Hematopoietic multipotent progenitor cell treated with erythropoietin and hydrocortisone succinate and interleukin-3 and kit ligand, for 15 days (in vitro differentiated cells): Measurements from ENCODE around the gene FEM1A.
"Not testable (repeated sequence)": the region's sequence is repeated elsewhere in the genome, so short reads cannot be mapped to it uniquely, and the experiment has no call there.

Source experiments
- DNase-seq: peaks from one replicate; pipeline ENCODE4 v3.0.0-alpha.2; 2015; ENCODE audit warnings: low spot score

Gene FEM1A

DNA sequence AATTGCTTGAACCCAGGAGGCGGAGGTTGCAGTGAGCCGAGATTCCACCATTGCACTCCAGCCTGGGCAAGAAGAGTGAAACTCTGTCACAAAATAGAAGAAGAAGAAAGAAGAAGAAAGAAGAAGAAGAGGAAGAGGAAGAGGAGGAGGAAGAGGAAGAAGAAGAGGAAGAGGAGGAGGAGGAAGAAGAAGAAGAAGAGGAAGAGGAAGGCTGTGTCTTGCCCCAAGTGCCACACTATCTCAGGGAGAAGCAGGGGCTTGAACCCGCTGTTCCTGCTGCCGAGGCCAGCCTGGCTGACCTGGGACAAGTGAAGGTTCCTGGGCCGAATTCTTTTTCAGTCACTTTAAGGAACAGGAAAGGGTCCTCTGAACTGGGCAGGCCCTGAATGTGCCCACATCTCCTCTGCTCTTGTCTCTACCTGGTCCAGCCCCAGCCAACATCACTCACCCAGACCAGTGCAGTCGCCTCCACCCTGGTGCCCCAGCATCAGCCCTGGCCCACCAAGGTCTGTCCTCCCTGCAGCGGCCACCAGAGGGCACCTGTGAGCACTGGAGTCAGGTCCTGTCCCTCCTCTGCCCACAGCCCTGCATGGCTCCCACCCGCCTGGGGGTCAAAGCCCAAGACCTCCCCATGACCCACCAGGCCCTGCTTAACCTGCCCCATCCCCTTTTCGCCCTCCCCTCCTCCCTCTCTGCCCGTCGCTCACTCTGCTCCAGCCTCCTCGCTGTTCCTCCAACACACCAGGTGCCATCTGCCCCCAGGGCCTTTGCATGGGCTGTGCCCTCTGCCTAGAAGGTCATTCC, 20.0 kb downstream of the FEM1A start:
- DNase-seq, result peak; percentile 81

DNA sequence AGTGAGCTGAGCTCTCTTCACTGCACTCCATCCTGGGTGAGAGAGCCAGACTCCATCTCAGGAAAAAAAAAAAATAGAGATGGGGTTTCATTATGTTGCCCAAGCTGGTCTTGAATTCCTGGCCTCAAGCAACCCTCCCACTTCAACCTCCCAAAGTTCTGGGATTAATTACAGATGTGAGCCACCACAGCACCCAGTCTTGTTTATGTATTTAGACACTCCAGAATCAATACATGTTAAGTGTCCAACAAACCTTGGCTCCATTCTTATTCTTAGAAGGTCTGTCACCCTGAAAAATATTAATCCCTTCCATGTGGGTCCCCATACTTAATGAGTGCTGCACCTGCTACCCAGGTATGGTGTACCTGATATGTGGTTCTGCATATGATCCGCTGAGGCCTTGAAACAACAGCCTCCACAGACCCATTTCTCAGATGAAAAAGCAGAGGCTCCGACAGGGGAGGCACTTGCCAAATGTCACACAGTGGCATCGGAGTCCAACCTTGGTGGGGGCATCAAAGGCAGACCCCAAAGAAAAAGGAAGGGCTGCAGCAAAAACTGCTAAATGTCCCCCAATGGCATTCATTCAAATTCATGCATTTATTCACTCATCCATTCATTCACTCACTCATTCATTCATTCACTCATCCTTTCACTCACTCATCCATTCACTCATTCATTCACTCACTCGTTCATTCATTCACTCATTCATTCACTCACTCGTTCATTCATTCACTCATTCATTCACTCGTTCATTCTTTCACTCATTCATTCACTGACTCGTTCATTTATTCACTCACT, 23.3 kb downstream of the FEM1A start:
- DNase-seq, result no peak

DNA sequence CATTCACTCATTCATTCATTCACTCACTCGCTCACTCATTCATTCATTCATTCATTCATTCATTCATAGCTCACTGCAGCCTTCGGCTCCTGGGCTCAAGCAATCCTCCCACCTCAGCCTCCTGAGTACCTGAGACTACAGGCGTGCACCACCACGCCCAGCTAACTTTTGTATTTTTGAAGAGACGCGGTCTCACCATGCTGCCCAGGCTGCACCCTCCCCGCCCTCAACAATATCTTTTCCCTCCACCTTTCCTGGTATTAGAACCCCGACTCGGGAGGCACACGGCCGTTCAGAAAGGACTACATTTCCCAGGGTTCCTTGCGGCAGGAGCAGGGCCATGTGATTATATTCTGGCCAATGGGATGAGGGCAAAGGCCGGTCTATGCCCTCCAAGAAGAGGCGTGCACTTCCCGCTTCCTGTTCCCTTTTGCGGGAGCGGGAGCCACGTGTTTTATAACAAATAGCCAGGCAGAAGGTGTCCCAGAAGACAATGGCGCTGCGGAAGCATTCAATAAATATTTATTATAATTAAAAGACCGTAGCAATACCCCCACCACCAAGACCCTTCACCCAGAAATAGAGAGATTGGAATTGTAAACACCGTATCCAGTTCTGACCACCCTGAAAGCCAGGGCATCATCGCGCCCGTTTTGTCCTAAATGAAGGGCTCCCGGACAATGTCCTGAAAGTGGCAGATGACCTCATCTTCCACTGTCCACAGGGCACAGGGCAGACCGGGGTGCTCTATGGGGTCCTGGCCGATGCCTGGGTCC, 24.1 kb downstream of the FEM1A start:
- peak; percentile 87 for DNase-seq

DNA sequence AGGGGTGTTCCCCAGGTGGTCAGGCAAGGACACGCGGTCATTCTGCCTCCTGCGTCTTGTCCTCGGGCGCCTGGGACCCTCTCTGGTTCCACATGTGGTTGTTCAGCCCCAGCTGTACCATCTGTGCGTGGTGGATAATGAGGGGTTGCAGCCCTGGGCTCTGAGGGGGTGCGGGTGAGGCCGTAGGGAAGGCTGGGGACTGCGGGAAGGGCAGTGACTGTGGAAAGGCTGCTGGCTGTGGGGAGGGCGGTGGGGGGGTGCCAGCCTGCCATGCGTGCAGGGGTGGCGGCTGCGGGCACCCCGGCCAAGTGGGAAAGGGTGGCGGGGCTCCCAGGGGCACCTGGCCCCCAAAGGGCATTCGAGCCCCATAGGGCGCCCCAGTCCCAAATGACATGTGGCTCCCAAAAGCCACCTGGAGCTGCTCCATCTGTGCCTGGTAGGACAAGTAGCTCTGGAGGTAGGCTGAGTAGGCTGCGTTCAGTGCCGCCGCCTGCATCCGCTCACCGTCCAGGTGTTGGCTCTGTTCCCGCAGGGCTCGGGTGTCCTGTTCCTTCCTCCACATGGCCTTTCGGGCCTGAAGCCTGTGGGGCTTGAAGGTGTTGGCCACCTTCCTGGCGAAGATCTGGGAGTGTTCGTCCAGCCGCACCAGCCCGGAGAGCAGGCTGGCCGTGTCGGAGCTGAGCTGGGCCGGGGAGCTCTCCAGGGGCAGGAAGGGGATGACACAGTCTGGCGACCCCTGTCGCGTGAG, 24.8 kb downstream of the FEM1A start:
- DNase-seq, result no peak

DNA sequence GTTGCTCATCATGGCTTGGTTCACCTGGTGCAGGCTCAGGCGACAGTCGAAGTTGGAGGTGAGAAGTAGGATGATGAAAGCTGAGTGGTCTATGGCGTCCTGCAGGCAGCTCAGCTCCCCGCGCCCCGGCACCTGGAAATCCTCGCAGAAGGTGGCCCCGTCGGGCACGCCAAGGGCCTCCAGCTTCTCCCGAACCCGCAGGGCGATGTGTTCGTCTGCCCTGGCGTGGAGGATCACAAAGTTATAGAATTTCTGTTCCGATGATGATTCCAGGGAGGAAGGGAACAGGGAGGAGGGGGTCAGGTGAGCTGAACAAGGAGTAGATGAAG, 25.4 kb downstream of the FEM1A start:
- DNase-seq, result no peak

DNA sequence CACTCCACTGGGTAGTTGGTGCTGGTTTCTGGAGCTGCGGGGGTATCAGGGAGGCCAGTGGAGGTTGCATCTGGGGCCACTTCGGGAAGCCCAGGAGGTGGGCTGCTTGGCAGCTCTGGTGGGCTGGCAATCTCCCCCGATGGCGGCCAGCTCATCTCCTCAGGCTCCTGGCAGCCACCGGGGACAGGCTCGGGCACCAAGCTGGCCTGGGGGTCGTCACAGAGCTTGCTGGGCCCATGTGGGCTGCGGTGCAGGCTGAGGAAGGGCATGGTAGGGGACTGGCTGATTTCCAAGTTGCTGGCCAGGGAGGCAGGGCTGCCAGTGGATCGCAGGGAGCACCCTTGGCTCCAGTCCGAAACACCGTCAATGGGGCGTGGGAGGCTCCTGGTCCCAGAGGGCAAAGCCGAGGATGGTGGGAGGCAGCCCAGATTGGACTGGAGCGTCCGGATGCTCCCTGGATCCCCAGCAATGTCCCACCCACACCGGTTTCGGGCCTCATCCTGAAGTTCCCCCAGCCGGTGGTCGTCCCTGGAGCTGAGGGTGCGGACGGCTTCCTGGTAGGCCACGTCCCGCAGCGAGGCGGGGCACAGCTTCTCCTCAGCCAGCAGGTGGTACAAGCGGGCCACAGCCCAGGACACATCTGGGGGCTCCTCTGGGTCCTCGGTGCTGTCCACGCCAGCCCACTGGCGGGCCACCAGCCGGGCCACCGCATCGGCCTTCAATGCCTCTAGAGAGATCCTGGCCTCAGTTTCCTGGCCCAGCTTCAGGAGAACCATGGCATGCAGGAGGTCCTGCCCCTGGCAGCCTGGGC, 26.1 kb downstream of the FEM1A start:
- DNase-seq, result no peak

DNA sequence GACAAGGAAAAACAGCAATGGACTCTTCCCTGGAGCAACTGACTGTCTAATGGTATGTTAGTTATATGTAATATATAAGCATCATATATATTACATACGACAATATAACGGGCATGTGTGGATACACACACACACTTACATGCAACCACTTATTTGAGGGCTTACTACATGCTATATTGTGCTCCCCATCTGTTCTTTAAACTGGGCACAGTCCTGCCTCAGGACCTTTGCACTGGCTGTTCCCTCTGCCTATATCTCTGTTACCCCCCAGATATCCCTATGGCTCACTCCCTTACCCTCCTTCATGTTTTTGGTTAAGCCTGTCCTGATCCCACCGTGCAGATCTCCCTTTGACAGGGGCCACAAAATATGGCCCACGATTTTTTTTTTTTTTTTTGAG, 29.7 kb downstream of the FEM1A start:
- DNase-seq, result no peak

DNA sequence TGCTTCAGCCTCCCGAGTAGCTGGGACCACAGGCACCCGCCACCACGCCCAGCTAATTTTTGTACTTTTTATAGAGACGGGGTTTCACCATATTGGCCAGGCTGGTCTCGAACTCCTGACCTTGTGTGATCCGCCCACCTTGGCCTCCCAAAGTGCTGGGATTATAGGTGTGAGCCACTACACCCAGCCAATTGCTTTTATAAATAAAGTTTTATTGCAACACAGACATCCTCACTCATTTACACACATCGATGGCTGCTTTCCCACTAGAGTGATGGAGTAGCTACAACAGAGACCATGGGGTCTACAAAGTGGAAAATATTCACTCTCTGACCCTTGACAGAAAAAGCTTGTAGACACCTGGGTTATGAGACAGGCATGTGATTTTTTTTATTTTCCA, 30.8 kb downstream of the FEM1A start:
- DNase-seq, result not testable (repeated sequence)

DNA sequence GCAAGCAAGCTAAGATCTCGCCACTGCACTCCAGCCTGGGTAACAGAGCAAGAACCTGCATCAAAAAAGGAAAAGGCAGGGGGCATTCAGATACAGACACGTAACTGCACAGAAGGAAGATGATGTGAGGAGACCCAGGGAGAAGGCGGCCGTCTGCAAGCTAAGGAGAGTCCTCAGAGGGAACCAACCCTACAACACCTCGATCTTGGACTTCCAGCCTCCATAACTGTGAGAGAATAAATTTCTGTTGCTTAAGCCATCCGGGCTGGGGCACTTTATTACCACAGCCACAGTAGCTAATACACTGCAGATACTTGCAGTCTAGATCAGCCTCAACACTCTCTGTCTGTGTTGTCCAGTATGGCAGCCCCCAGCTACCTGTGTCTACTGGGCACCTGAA, 32.0 kb downstream of the FEM1A start:
- DNase-seq, result no peak

DNA sequence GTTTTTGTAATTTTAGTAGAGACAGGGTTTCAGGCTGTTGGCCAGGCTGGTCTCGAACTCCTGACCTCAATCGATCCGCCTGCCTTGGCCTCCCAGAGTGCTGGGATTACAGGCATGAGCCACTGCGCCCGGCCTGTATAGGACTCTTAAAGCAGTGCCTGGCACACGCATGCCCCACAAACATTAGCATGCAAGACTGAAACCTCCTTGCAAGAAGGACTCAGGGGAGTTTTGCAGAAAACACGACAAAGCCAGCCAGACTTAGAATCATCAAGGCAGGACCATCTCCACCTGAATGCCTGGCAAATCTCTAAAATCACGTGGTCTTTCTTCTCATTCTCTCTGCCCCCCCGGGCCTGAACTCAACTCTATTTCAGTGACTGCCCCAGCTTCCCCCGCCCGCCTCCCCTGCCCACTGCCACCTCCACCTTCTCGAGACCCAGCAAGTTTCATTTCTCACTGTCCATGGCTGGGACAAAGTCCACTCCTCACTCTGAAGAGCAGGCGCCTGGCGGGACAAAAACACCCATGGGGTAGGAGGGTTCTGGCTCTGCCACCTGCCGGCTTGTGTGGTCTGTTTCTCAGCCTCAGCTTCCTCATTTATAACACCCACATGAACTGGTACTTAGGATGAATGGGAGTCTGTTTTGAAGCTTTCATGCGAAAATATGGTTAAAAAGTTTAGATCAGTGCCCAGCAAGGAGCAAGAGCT, 37.6 kb downstream of the FEM1A start:
- no peak for DNase-seq

DNA sequence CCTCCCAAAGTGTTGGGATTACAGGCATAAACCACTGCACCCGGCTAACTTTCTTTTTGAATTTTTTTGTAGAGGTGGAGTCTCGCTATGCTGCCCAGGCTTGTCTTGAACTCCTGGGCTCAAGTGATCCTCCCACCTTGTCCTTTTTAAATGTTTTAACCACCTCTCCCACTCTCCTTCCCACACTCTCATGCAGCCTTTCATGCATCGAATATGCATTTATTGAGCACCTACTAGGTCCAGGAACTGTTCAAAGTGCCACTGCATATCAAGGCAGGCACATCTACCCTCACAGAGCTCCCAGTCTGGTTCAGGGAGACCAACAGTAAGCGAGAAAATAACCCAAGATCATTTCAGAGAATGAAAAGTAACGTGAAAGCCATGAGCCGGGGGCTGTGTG, 38.8 kb downstream of the FEM1A start:
- no peak for DNase-seq

DNA sequence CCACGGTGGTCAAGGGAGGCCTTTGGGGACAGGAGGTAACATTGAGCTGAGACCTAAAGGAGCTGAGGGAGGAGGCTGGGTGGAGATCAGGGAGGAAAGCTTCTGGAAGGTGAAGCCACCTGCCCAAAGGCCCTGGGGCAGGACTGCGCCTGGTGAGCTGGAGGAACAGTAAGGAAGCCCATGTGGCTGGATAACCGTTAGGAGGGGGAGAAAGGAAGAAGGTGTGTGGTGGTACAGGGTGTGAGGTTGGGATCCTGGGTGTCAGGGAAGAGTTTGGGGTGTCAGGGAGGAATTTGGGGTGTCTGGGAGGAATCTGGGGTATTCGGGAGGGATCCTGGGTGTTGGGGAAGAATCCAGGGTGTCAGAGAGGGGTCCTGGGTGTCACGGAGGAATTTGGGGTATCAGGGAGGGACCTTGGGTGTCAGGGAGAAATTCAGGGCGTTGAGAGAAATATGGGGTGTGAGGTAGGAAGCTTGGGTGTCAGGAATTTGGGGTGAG, 39.3 kb downstream of the FEM1A start:
- no peak for DNase-seq

DNA sequence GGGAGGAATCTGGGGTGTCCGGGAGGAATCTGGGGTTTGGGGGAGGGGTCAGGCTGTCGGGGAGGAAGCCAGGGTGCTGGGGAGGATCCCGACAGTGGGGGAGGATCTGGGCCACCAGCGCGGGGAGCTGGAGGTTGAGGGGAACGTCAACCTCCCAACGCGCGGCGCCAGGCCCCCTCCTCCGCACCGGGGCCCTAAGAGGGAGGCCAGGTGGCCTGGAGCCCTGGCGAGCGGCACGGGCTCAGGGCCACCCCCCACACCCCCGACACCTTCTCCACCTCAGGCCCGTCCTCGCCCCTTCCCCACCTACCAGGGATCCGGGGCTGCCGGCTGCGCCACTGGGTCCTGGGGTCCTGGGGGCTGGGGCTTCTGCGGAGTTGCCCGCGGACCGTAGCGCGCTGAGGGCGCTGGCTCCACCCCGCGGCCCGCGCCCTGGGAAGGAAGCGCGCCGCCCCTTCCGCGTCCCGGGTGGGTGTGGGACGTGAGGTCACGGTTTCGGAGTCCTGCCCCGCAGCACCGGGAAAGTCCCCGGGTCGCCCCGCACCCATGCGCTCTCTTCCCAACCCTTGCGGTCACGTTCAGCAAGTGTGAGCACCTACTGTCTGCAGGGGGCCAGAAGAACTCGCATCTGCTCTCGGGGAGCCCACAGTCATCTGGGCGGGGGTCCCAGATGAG, 39.9 kb downstream of the FEM1A start, which contains the start of gene TICAM1:
Gene TICAM1 (minus strand): TSS at position 409 of the 675 bp plus-strand sequence. CDS start 13,335 bp downstream, outside the sequence.
- DNase-seq, result peak; percentile 58

DNA sequence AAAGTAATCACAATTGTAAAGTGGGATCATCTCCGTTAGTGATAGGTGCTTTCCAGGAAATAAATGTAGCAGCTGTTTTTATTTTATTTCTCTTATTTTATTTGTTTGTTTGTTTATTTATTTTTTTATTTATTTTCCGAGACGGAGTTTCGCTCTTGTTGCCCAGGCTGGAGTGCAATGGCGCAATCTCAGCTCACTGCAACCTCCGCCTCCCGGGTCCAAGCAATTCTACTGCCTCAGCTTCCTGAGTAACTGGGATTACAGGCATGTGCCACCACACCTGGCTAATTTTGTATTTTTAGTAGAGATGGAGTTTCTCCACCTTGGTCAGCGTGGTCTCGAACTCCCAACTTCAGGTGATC, 40.4 kb downstream of the FEM1A start:
- not testable (repeated sequence) for DNase-seq

DNA sequence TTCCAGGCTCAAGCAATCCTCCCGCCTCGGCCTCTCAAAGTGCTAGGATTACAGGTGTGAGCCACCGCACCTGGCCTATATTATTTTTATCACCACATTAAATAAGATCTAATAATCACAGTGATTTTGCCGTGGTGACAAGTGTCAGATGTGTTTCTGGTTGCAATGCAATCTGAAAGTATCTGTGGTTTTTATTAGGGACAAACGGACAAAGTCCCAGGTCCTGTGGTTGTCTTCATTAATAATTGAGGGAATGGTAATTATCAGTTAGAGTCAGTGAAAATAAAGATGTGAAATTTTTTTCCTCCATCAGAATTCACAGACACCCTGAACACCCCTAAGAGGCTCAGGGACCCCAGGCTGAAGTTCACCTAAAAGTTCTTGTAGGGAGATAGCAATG, 41.2 kb downstream of the FEM1A start:
- DNase-seq, result no peak

DNA sequence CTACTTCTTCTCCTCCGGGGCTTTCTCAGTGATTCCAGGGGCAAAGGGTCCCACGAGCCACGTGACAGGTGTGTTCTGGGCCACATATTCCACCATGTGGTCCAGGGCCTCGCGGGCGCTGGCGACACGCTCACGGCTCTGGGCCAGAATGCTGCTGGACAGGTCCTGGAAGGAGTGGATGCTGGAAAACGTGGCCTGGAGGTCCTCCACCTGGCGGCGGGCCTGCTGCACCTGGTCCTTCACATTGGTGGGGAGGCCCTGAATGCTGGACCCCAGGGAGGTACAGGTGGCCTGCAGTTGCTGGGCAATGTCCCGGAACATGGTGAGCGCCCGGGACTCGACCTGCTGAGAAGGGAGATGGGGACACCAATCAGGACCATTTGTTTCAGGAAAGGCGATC, 47.7 kb downstream of the FEM1A start:
- no peak for DNase-seq

DNA sequence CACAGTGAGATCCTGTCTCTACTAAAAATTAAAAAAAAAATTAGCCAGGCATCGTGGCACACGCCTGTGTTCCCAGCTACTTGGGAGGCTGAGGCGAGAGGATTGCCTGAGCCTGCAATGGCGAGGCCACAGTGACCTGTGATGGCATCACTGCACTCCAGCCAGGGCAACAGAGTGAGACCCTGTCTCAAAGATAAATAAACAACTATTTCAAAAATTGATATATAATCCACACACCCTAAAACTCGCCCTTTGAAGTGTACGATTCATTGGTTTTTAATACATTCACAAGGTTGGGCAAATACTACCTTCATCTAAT, 52.1 kb downstream of the FEM1A start:
- DNase-seq, result no peak

DNA sequence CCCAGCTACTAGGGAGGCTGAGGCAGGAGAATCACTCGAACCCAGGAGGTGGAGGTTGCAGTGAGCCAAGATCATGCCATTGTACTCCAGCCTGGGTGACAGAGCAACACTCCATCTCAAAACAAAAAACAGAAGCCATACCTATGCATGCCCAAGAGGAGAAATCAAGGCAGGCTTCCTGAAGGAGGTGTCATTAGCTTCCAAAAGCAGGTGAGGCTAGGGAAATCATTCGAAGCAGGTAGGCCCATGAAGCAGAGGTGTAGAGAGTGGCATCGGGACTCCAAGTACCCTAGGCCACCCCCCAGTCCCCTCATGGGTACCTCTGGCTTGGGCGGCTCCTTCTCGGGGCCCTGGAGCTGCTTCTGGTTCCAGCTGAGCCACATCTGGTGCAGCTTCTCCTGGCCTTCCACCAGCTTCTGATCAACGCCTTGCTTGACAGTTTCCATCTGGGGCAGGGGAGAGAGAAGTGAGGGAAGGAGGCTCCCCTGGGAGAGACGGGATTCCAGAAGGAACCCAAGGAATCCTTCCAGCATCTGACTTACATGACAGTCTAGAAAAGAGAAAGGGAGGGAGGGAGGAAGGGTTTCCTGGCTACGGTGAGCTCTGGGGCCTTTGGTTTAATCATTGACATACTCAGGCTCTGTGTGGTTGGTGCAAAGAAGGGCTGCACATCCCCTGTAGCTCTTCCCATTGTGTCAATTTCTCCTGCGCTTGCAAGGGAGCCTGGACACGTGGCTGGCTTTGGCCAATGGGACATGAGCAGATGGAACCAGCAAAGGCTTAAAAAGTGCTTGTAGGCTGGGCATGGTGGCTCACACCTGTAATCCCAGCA, 53.0 kb downstream of the FEM1A start:
- no peak for DNase-seq

DNA sequence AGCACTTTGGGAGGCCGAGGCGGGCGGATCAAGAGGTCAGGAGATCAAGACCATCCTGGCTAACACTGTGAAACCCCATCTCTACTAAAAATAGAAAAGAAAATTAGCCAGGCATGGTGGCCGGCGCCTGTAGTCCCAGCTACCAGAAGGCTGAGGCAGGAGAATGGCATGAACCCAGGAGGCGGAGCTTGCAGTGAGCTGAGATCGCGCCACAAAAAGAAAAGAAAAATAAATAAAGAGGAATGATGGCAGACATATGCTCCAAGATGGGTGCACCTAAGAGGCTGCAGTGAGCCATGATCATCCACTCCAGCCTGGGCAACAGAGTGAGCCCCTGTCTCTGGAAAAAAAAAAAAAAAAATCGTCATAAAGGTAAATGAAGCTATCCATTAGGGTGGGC, 54.4 kb downstream of the FEM1A start:
- DNase-seq, result not testable (repeated sequence)
